MM.1S (cell line): ENCODE data around the gene ST3GAL4.

Source experiments
- DNase-seq: peaks from one replicate; pipeline ENCODE4 v3.0.0-alpha.2; 2015
- H2AFZ ChIP-seq: fragments of 300-600 bp; sonication (generic); 2 replicates; pipeline ENCODE4 v1.6.0; 2016; ENCODE audit warnings: antibody characterized with exemption, low read length
- H3F3A ChIP-seq: fragments of 300-600 bp; sonication (generic); 2 replicates; pipeline ENCODE4 v1.6.1; 2016; ENCODE audit warnings: mild to moderate bottlenecking, antibody characterized with exemption, low read length, moderate library complexity, mixed read lengths; ENCODE audit not compliant: insufficient read depth
- H3K27ac ChIP-seq: fragments of 300-600 bp; sonication (generic); 2 replicates; pipeline ENCODE4 v1.5.1; 2016; ENCODE audit warnings: mild to moderate bottlenecking, low read length
- H3K27me3 ChIP-seq: fragments of 300-600 bp; sonication (generic); replicated peaks from 2 replicates; pipeline ENCODE4 v1.6.0; 2016; ENCODE audit warnings: low read length; ENCODE audit not compliant: insufficient read depth
- H3K36me3 ChIP-seq: fragments of 300-600 bp; sonication (generic); replicated peaks from 2 replicates; pipeline ENCODE4 v1.6.1; 2016; ENCODE audit warnings: mild to moderate bottlenecking, low read length, mixed read lengths; ENCODE audit not compliant: insufficient read depth
- H3K4me1 ChIP-seq: fragments of 300-600 bp; sonication (generic); 2 replicates; pipeline ENCODE4 v1.6.1; 2016; ENCODE audit warnings: low read length, mixed read lengths
- H3K4me2 ChIP-seq: fragments of 300-600 bp; sonication (generic); 2 replicates; pipeline ENCODE4 v1.6.0; 2016; ENCODE audit warnings: low read depth, low read length
- H3K4me3 ChIP-seq: fragments of 300-600 bp; sonication (generic); 2 replicates; pipeline ENCODE4 v1.5.1; 2016; ENCODE audit warnings: low read length, mixed read lengths
- H3K79me2 ChIP-seq: fragments of 300-600 bp; sonication (generic); 2 replicates; pipeline ENCODE4 v1.6.1; 2016; ENCODE audit warnings: mixed run types, low read length, mixed read lengths
- H3K9ac ChIP-seq: fragments of 300-600 bp; sonication (generic); 2 replicates; pipeline ENCODE4 v1.6.1; 2016; ENCODE audit warnings: low read length, mixed read lengths
- H3K9me2 ChIP-seq: fragments of 300-600 bp; sonication (generic); replicated peaks from 2 replicates; pipeline ENCODE4 v1.6.1; 2016; ENCODE audit warnings: mild to moderate bottlenecking, low read length, mixed read lengths; ENCODE audit not compliant: insufficient read depth
- H3K9me3 ChIP-seq: fragments of 300-600 bp; sonication (generic); replicated peaks from 2 replicates; pipeline ENCODE4 v1.6.1; 2016; ENCODE audit warnings: mild to moderate bottlenecking, low read length, mixed read lengths; ENCODE audit not compliant: insufficient read depth
- H4K20me1 ChIP-seq: fragments of 300-600 bp; sonication (generic); 2 replicates; pipeline ENCODE4 v1.6.1; 2016; ENCODE audit warnings: mild to moderate bottlenecking, low read length, moderate library complexity, mixed read lengths; ENCODE audit not compliant: insufficient read depth
- CTCF ChIP-seq: fragments of 300-600 bp; sonication (generic); IDR thresholded peaks from 2 replicates; pipeline ENCODE4 v1.5.1; 2016; ENCODE audit warnings: antibody characterized with exemption, low read length, mixed read lengths
- EZH2 ChIP-seq: fragments of 300-600 bp; sonication (generic); optimal IDR thresholded peaks from 2 replicates; pipeline ENCODE3; 2017; ENCODE audit warnings: low read depth, mild to moderate bottlenecking, antibody characterized with exemption, low read length, mixed read lengths
- EZH2phosphoT487 ChIP-seq: fragments of 300-600 bp; sonication (generic); IDR thresholded peaks from 2 replicates; pipeline ENCODE4 v1.6.1; 2018; ENCODE audit warnings: antibody characterized with exemption, low read length

ST3GAL4 gene

DNA sequence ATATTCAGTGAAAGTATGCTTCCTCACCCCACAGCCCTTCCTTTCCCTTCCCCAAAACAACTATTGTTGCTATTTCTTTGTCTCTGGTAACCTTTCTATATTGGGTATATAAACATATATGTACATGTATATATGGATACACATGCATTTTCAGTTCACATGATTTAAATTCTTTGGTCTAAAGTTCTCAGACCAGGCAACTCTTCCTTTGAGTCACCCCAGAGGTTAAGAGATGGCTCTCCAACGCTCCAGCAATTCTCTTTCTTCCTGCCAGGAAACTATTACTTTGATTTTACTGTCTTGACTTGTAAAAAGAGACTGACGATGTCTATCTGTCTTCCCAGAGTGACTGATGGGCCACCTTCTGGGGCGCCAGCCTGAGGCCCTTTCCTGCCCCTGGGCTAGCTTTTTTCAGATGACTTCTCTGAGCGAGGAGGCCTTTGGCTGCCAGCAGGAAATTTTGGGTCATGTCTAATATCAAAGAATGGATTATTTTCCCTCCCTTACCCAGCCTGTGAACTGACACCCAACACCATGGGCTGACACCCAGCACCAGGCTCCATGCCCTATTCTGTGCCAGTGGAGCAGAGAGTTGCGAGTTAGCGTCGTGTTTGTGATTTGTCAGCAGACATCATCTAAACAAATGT lies 14.4 kb upstream of the ST3GAL4 start:
- Histone ChIP-seq H3K36me3 (peaks cover 6% of the 10 kb centered on the region; the same call in 1 of the 2 replicates), H3K4me2 (no peak overlapping the region)

GRCh38 chr11:126341760-126342161 lies 13.7 kb upstream of the ST3GAL4 start:
- Histone ChIP-seq H3K9ac (no peak overlapping the region), H3K9me3 (no peaks in the 10 kb centered on the region), H4K20me1 (no peaks in the 10 kb centered on the region), H2AFZ (no peak overlapping the region), H3K27ac (no peak overlapping the region), H3F3A (no peaks in the 10 kb centered on the region), H3K4me3 (no peak overlapping the region), H3K4me2 (no peak overlapping the region), H3K4me1 (no peaks in the 10 kb centered on the region), H3K9me2 (no peaks in the 10 kb centered on the region), H3K27me3 (no peaks in the 10 kb centered on the region), H3K36me3 (peaks cover 6% of the 10 kb centered on the region; the same call in 1 of the 2 replicates), H3K79me2 (peaks cover 6% of the 10 kb centered on the region; the same call in 1 of the 2 replicates)
- TF ChIP-seq EZH2 (no peak), EZH2phosphoT487 (no peak), CTCF (no peak)
- no peak for DNase-seq

More for the DNA sequence above, 14.4 kb upstream of the ST3GAL4 start:
- Histone ChIP-seq H3K9me3 (no peaks in the 10 kb centered on the region), H3K27me3 (no peaks in the 10 kb centered on the region), H3K4me1 (no peaks in the 10 kb centered on the region), H3K27ac (no peak overlapping the region), H3K79me2 (peaks cover 12% of the 10 kb centered on the region; the same call in 1 of the 2 replicates), H4K20me1 (no peaks in the 10 kb centered on the region), H3K4me3 (no peak overlapping the region), H3K9me2 (no peaks in the 10 kb centered on the region), H2AFZ (no peak overlapping the region), H3F3A (no peaks in the 10 kb centered on the region), H3K9ac (no peak overlapping the region)
- TF ChIP-seq EZH2 (no peak), EZH2phosphoT487 (no peak), CTCF (no peak)
- DNase-seq: no peak

- Histone ChIP-seq H3K9ac (no peak overlapping the region), H4K20me1 (no peaks in the 10 kb centered on the region), H3K4me1 (no peaks in the 10 kb centered on the region), H3K79me2 (peaks cover 3% of the 10 kb centered on the region; the same call in 1 of the 2 replicates), H3F3A (no peaks in the 10 kb centered on the region), H2AFZ (no peak overlapping the region), H3K4me3 (no peak overlapping the region), H3K27ac (no peak overlapping the region), H3K4me2 (no peak overlapping the region), H3K27me3 (no peaks in the 10 kb centered on the region), H3K36me3 (peaks cover 6% of the 10 kb centered on the region; the same call in 1 of the 2 replicates), H3K9me3 (no peaks in the 10 kb centered on the region), H3K9me2 (no peaks in the 10 kb centered on the region)
- no peak for TF ChIP-seq EZH2
- no peak for TF ChIP-seq CTCF
- TF ChIP-seq EZH2phosphoT487: no peak
- DNase-seq: no peak
Measured at GRCh38 chr11:126343051-126343450, 12.4 kb upstream of the ST3GAL4 start.
